ENCODE results near the gene C1D. TPM values are rescaled to one million over a fixed set of nuclear protein-coding genes. Genes with fewer than 3 reads are reported as not detected.
"Not testable (repeated sequence)": the region's sequence is repeated elsewhere in the genome, so short reads cannot be mapped to it uniquely, and the experiment has no call there.

Gene C1D
- total RNA-seq, 8 experiments from 2014 or later: 19.7 to 34.9 (median 24.7) TPM

GRCh38 chr2:68030529-68030928 is 32.3 kb downstream of the C1D start:
- Histone ChIP-seq H3K4me1 (replicated peaks in 1 of 2) (peaks cover 0 to 6% of the 10 kb centered on the region in 2 donors), H3K27ac (no peak overlapping the region), H3K4me3 (no peak overlapping the region)
- in situ Hi-C loops (cut with MboI; ENCODE audit: low pct_unique_long_range_greater_than_20kb in 2 of 9, low sequenced_read_pairs in 9 of 9, unreplicated experiment in 9 of 9): loop anchor here in 2 of 9 experiments (25.0 kb wide), 2 partner anchors 1443 to 1593 kb away; partner anchors contain the start of gene MEIS1 (in 1 of the 2)
- 79 to 100% (median 95%) methylated on average over 2 to 5 of the region's 5 CpGs for WGBS, 10 experiments
- no peak for ATAC-seq (replicated peaks in 6 of 8)

DNA sequence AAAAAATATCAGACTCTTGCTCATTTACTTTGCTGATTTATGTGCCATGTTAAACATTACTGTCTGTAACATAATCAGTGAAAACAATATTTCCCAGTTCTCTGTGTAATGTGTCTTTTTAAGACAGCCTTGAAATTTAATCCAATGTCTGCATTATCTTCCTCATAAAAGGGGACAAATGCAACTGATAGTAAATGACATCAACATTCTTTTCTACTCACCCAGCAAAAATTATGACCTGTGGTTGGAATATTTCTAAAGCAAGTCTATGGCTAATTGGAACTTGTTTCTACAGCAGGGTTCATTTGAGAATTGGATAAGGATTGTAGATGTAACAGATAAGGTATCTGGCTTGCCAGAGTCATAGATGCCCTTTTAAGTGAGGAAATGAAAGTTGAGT is 34.8 kb downstream of the C1D start:
- in situ Hi-C loops (cut with MboI; ENCODE audit: low pct_unique_long_range_greater_than_20kb in 2 of 9, low sequenced_read_pairs in 9 of 9, unreplicated experiment in 9 of 9): loop anchor here in 3 of 9 experiments (10.0 to 25.0 kb wide), 3 partner anchors 173 to 1591 kb away; partner anchors contain the start of gene MEIS1 (in 1 of the 3)
- Histone ChIP-seq H3K27ac (no peak overlapping the region), H3K4me3 (no peak overlapping the region), H3K4me1 (replicated peaks in 1 of 2) (peaks cover 0 to 6% of the 10 kb centered on the region in 2 donors)
- no peak for ATAC-seq (replicated peaks in 6 of 8)

- WGBS, 10 experiments: 13 to 100% (median 90%) methylated on average over 1 to 8 of the region's 22 CpGs; no CpG with 5 or more reads in 4 of the 10 experiments
- no peak for ATAC-seq (replicated peaks in 6 of 8)
- Histone ChIP-seq H3K4me1 (replicated peaks in 1 of 2) (no peaks in the 10 kb centered on the region), H3K27ac (no peak overlapping the region), H3K4me3 (no peak overlapping the region)
- in situ Hi-C loops (cut with MboI; ENCODE audit: low pct_unique_long_range_greater_than_20kb in 2 of 9, low sequenced_read_pairs in 9 of 9, unreplicated experiment in 9 of 9): loop anchor here in 2 of 9 experiments (10.0 to 25.0 kb wide), 2 partner anchors 170 to 287 kb away; no protein-coding TSS in a partner anchor
These were observed 38.4 kb downstream of the C1D start for GRCh38 chr2:68024450-68024849.

GRCh38 chr2:68023904-68024303 is 38.9 kb downstream of the C1D start:
- in situ Hi-C loops (cut with MboI; ENCODE audit: low pct_unique_long_range_greater_than_20kb in 2 of 9, low sequenced_read_pairs in 9 of 9, unreplicated experiment in 9 of 9): loop anchor here in 2 of 9 experiments (10.0 to 25.0 kb wide), 2 partner anchors 169 to 287 kb away; no protein-coding TSS in a partner anchor

GRCh38 chr2:68018727-68019126 is 44.1 kb downstream of the C1D start:
- in situ Hi-C loops (cut with MboI; ENCODE audit: low pct_unique_long_range_greater_than_20kb in 2 of 9, low sequenced_read_pairs in 9 of 9, unreplicated experiment in 9 of 9): loop anchor here in 1 of 9 experiments (25.0 kb wide), 1 partner anchor 281 kb away; no protein-coding TSS in a partner anchor
- no peaks in the 10 kb centered on the region for H3K4me1 ChIP-seq (replicated peaks in 1 of 2)
- H3K4me3 ChIP-seq: no peak overlapping the region
- no peak for ATAC-seq (replicated peaks in 6 of 8)
- WGBS, 10 experiments: 42 to 100% (median 88%) methylated on average over 2 to 4 of the region's 4 CpGs; no CpG with 5 or more reads in 3 of the 10 experiments
- no peak overlapping the region for H3K27ac ChIP-seq

More at GRCh38 chr2:68023904-68024303, 38.9 kb downstream of the C1D start:
- WGBS, 10 experiments: 80 to 100% methylated on average over 1 to 2 of the region's 16 CpGs; no CpG with 5 or more reads in 8 of the 10 experiments
- Histone ChIP-seq H3K27ac (no peak overlapping the region), H3K4me1 (replicated peaks in 1 of 2) (no peaks in the 10 kb centered on the region), H3K4me3 (no peak overlapping the region)
- ATAC-seq (replicated peaks in 6 of 8): no peak

- Histone ChIP-seq H3K27ac (no peak overlapping the region), H3K4me1 (replicated peaks in 1 of 2) (no peaks in the 10 kb centered on the region), H3K4me3 (no peak overlapping the region)
- no peak for ATAC-seq (replicated peaks in 6 of 8)
- WGBS, 10 experiments: 59 to 100% (median 86%) methylated on average over 1 to 5 of the region's 5 CpGs; no CpG with 5 or more reads in 1 of the 10 experiments
- in situ Hi-C loops (cut with MboI; ENCODE audit: low pct_unique_long_range_greater_than_20kb in 2 of 9, low sequenced_read_pairs in 9 of 9, unreplicated experiment in 9 of 9): loop anchor here in 1 of 9 experiments (25.0 kb wide), 1 partner anchor 272 kb away; no protein-coding TSS in a partner anchor
These were observed 53.3 kb downstream of the C1D start for GRCh38 chr2:68009526-68009925.

GRCh38 chr2:68000170-68000825 is 62.5 kb downstream of the C1D start:
- H3K27ac ChIP-seq: no peak overlapping the region
- in situ Hi-C loops (cut with MboI; ENCODE audit: low pct_unique_long_range_greater_than_20kb in 2 of 9, low sequenced_read_pairs in 9 of 9, unreplicated experiment in 9 of 9): loop anchor here in 1 of 9 experiments (25.0 kb wide), 1 partner anchor 263 kb away; no protein-coding TSS in a partner anchor
- ATAC-seq (replicated peaks in 6 of 8): no peak
- no peak overlapping the region for H3K4me3 ChIP-seq
- WGBS, 10 experiments: 38 to 100% (median 83%) methylated on average over 1 to 4 of the region's 8 CpGs; no CpG with 5 or more reads in 1 of the 10 experiments
- H3K4me1 ChIP-seq (replicated peaks in 1 of 2): no peaks in the 10 kb centered on the region

DNA sequence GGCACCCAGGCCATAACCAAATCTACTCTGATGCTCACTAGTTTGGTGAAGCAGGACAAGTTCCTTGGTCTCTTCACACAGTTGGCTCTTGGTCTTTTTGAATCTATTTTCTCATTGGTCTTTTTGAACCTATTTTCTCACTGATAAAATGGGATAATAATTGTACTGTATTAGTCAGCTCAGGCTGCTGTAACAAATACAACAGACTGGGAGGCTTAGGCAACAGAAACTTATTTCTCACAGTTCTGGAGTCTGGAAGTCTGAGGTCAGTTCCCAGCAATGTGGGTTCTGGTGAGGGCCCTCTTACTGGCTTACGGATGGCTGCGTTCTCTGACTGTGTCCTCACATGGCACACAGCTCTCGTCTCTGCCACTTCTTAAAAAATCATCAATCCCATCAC is 63.5 kb downstream of the C1D start:
- in situ Hi-C loops (cut with MboI; ENCODE audit: low pct_unique_long_range_greater_than_20kb in 2 of 9, low sequenced_read_pairs in 9 of 9, unreplicated experiment in 9 of 9): no loop called here
- H3K4me1 ChIP-seq (replicated peaks in 1 of 2): no peaks in the 10 kb centered on the region
- 89 to 100% (median 100%) methylated on average over 1 to 3 of the region's 3 CpGs; no CpG with 5 or more reads in 7 of the 10 experiments for WGBS, 10 experiments
- no peak for ATAC-seq (replicated peaks in 6 of 8)
- H3K27ac ChIP-seq: no peak overlapping the region
- no peak overlapping the region for H3K4me3 ChIP-seq

DNA sequence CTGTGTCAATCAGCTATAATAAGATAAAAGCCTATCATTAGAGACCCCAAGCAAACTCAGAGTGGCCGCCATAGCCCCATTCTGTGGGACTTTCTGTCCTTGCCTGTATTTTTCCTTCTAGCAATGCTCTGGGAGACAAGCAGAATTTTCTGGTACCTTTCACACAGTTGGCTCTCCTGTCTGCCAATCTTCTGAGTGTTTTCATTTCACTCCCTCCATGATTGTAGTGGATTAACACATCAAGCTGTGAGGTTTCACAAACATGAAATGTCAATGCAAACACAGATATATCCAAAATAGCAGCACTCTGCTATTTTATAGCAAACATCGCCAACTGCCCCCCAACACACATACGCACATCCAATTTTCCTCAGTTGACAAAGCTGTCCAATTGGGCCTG is 64.9 kb downstream of the C1D start:
- in situ Hi-C loops (cut with MboI; ENCODE audit: low pct_unique_long_range_greater_than_20kb in 2 of 9, low sequenced_read_pairs in 9 of 9, unreplicated experiment in 9 of 9): no loop called here
- Histone ChIP-seq H3K27ac (no peak overlapping the region), H3K4me1 (replicated peaks in 1 of 2) (no peaks in the 10 kb centered on the region), H3K4me3 (no peak overlapping the region)
- WGBS, 10 experiments: 17 to 100% (median 97%) methylated on average over 1 to 3 of the region's 3 CpGs; no CpG with 5 or more reads in 3 of the 10 experiments
- ATAC-seq (replicated peaks in 6 of 8): no peak

GRCh38 chr2:67997528-67997900 is 65.3 kb downstream of the C1D start:
- Histone ChIP-seq H3K4me3 (no peak overlapping the region), H3K27ac (no peak overlapping the region), H3K4me1 (replicated peaks in 1 of 2) (no peaks in the 10 kb centered on the region)
- ATAC-seq (replicated peaks in 6 of 8): peak in 2 of 8 experiments; percentile 14 to 28
- WGBS, 10 experiments: 0 to 60% (median 37%) methylated on average over 1 to 3 of the region's 3 CpGs; no CpG with 5 or more reads in 4 of the 10 experiments
- in situ Hi-C loops (cut with MboI; ENCODE audit: low pct_unique_long_range_greater_than_20kb in 2 of 9, low sequenced_read_pairs in 9 of 9, unreplicated experiment in 9 of 9): no loop called here

GRCh38 chr2:67996772-67997527 is 65.9 kb downstream of the C1D start:
- no peaks in the 10 kb centered on the region for H3K4me1 ChIP-seq (replicated peaks in 1 of 2)
- no peak overlapping the region for H3K4me3 ChIP-seq
- H3K27ac ChIP-seq: no peak overlapping the region
- in situ Hi-C loops (cut with MboI; ENCODE audit: low pct_unique_long_range_greater_than_20kb in 2 of 9, low sequenced_read_pairs in 9 of 9, unreplicated experiment in 9 of 9): no loop called here
- 36 to 89% (median 83%) methylated on average over 2 to 6 of the region's 6 CpGs; no CpG with 5 or more reads in 5 of the 10 experiments for WGBS, 10 experiments
- ATAC-seq (replicated peaks in 6 of 8): no peak

GRCh38 chr2:67994716-67995115 is 68.1 kb downstream of the C1D start:
- in situ Hi-C loops (cut with MboI; ENCODE audit: low pct_unique_long_range_greater_than_20kb in 2 of 9, low sequenced_read_pairs in 9 of 9, unreplicated experiment in 9 of 9): no loop called here
- H3K4me1 ChIP-seq (replicated peaks in 1 of 2): no peaks in the 10 kb centered on the region
- WGBS, 10 experiments: 100% methylated on average over 1 of the region's 1 CpG; no CpG with 5 or more reads in 8 of the 10 experiments

GRCh38 chr2:67994069-67994468 is 68.7 kb downstream of the C1D start:
- H3K4me1 ChIP-seq (replicated peaks in 1 of 2); H3K27ac ChIP-seq; in situ Hi-C loops (cut with MboI; ENCODE audit: low pct_unique_long_range_greater_than_20kb in 2 of 9, low sequenced_read_pairs in 9 of 9, unreplicated experiment in 9 of 9); H3K4me3 ChIP-seq; ATAC-seq (replicated peaks in 6 of 8): not testable (repeated sequence)
- 80 to 100% (median 93%) methylated on average over 1 to 3 of the region's 3 CpGs; no CpG with 5 or more reads in 3 of the 10 experiments for WGBS, 10 experiments

More at GRCh38 chr2:67994716-67995115, 68.1 kb downstream of the C1D start:
- peak in 2 of 8 experiments; percentile 31 to 62 for ATAC-seq (replicated peaks in 6 of 8)
- Histone ChIP-seq H3K27ac (no peak overlapping the region), H3K4me3 (no peak overlapping the region)

Measured in motor neuron (in vitro differentiated cells).